ENCODE data around the gene STAC.
"Not testable (repeated sequence)": the region's sequence is repeated elsewhere in the genome, so short reads cannot be mapped to it uniquely, and the experiment has no call there.

Gene STAC

DNA sequence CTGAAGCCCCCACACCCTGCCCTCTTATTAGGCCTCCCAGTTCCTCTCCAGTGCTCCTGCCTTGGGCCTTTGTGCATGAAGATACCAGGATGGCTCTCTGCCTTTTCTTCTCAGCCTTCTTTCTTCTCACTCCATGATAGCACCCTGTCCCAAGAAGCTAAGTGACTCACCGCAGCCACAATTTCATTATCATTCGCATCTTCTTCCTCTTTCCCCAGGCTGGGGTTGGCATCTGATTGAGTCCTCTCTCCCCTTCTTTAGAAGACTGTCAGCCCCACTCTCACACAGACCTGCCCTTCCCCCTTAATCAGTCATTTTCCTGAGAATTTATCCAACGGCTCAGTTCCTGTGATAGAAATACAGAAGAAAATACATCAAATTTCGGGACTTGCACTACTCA, 102.0 kb downstream of the STAC start:
- no peak for DNase-seq

DNA sequence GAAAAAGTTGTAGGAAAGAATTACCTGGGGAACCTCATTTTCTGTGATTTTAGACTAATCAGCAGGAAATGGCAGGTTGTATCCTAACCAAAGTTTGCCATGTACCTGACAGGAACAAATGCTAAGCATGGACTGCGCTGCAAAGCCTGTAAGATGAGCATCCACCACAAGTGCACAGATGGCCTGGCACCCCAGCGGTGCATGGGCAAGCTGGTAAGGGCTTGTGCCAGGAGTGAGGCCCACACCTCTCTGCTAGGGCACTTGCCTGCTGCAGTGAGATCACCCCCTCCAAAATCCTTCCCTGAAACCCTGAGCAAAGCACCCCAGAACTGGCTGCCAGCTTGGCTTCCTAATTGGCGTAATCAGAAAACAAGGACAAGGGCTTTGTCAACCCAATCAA, 102.6 kb downstream of the STAC start:
- DNase-seq, result no peak

DNA sequence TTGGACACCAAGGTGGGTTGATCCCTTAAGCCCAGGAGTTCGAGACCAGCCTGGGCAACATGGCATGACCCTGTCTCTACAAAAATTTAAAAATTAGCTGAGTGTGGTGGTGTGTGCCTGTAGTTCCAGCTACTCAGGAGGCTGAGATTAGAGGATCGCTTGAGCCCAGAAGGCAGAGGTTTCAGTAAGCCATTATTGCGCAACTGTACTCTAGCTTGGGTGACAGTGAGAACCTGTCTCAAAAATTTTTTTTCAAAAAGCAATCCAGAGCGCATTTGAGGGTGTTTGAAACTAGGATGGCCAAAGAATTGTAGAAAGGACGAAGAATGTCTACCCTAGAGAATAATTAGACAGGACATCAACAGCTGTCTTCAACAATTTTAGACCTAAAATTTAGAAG, 103.4 kb downstream of the STAC start:
- DNase-seq, result no peak

DNA sequence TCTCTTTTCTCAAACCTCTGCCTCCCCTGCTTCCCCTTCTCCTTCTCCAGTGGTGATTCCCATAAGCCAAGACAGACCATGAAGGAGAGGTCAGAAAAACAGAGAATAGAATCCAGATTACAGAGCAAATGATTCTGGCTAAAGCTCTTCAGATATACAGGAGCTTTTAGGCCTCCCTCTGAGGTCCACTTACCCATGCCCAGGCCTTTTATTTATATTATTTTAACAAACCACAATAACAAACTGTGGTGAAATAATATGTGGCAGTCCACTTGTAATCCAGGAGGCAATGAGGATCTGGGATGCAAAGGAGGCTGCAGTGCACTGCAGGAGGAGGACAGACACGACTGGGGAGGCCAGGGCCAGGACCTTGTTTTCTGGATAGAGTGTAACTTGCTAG, 104.1 kb downstream of the STAC start:
- DNase-seq, result no peak

DNA sequence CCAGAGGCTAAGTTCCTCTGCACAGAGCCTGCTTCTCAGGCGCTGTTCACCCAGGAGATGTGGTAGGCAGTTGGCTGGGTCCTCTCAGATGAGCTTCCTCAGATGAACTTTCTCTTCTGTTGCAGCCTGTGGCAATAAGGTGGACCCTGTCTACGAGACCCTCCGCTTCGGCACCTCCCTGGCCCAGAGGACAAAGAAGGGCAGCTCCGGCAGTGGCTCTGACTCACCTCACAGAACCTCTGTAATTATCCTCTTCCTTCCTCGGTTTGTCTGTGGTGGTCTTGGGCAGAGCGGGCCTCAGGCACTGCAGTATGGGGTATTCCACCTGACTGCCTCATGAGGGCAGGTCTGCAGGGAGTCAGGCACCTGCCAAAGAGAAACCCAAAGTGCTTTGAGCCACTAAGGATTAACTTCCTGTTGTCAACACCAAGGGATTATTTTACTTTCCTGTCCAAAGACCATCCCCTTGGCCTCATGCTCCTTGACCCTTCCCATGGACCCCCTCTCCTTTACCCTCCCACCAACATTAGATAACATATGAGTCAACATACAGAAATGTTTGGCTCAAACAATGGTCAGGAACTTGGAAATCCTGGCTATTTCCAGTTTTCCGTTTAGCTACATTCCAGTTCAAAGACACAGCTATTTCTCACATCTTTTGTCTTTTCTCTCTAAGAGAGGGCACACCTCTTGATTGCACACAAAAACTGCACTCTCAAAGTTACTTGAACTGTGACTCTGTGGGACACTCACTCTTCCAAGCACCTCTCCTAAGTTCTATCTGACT, 105.9 kb downstream of the STAC start:
- DNase-seq, result no peak

DNA sequence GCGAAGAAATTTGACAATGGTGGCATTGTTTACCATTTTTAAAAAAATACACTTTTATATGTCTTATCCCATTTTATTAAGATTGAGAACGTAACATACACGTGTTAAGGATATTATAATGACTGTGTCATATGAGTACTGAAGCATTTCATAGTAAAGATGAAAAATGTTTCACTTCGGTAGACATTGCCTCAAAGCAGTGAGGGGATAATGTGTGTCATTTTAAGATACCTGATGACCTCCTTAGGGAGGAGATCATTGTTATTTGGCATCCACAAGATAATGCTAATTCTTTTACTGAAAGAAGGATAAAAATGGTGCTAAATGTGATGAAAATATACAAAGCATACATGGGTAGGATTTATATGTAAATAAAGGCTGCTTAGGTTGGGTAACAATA, 107.3 kb downstream of the STAC start:
- DNase-seq, result no peak

DNA sequence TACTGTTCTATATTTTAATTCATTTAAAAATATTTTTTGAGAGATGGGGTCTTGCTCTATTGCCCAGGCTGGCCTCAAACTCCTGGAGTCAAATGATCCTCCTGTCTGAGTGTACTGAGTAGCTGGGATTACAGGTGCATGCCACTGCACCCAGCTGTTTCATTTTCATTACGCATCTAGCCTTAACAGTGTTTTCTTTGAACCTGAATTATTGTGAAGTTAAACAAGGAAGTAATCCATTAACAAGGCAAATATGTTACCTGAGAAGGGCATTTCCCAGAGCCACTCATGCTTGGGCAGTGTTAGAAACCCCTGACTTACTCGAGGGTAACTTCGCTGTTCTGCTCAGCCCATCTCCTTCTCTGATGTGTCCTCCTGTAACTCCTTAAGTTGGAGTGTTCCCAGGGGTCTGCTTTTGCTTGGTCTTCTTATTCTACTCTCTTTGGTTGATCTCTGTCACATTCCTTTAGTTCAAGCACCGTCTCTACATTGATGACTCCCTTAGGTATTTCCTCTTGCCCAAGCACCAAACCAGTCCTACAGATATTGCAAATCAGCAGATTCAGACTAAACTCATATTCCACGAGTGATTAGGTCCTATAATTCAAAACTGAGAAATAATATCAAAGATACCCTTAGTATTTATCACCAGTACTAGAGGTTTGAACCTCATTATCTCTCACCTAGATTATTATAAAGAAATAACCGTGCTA, 107.9 kb downstream of the STAC start:
- no peak for DNase-seq

DNA sequence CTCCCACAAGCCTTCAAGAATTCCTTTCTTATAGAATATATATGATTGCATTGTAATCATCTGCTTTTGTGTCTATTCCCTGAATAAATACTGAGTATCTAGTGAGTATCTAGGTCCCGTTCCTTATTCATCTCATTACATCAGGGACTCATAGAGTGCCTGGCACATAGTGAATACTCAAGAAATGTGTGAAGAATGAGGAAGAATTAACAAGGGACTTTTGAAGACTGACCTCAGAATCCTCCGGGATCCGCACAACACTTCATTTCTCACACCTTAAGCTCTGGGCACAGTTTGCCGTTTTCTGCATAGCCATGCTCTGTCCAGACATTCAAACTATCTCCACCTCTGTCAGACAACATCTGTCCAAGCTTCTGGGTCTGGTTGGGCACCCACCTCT, 108.8 kb downstream of the STAC start:
- no peak for DNase-seq

DNA sequence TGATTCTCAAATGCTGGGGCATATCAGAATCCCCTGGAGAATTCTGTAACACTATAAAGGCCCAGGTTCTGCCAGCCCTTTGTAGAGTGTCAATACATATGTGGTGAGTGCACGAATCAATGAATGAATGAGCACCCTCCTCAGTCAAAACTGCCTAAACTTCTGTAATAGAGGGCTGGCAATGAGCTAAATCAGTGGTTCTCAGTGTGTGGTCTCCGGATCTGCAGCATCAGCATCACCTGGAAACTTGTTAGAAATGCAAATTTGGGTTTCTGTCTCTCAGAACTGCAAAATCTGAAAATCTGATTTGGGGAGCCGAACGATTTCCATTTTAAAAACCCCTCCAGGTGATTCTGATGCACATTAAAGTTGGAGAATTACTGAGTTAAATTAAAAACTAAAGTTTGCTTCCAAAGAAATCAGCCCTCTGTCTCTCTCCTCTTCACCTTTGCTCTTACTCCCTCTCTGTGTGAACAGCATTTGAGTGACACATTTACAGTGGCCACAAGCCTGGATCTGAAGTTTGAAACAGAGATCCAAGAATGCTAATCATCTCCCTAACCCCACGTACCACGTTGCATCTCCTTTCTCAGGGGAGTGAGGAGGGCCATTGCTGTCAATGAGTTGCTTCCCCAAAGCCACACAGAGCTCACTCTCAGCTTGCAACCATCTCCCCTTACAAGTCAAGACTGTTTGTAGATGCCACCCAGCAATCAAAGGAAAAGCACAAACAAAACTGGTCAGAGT, 109.5 kb downstream of the STAC start:
- no peak for DNase-seq

DNA sequence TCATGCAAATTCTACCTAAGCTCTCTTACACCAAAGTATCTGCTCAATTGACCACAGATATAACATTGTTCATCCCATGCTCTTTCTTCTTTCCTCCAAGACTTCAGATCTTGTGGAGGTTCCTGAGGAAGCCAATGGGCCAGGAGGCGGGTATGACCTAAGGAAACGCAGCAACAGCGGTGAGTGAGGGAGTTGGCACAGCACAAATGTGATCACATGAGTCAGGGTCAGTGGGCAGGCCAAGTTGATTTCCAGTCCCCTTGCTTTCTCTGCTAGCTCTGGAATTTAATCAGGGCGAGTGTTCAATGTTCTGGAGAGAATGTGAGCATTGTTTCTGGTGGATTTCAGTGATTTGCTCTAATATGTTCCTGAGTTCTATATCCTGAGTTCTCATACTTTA, 112.7 kb downstream of the STAC start:
- no peak for DNase-seq

DNA sequence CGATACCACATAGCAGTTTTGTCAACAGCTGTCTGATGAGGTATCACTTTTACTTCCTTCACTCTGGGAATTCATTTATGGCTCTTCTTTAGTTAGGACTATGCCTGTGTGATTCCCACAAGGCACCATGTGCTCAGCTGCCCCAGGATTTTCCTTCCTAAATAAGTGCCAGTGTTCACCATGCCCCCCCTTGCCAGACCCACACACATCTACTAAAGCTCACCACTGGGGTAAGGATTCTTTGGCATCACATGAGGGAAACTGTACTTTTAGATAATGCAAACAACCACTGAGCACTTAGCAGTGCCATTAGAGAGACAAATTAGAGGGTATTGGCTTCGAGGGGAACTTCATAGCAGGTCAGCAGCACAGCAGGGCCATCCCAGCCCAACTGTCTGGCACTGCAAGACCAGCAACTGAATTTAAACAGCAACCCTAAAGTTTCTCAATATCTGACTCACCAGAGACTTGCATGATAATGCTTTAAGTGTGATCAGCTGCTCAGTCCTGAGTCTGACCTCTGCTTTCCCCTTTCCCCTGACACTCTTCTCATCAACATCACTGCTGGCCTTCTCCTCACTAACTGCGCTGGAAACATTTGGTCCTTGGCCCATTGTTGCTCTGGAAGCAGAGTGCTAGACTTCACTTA, 114.3 kb downstream of the STAC start:
- no peak for DNase-seq

DNA sequence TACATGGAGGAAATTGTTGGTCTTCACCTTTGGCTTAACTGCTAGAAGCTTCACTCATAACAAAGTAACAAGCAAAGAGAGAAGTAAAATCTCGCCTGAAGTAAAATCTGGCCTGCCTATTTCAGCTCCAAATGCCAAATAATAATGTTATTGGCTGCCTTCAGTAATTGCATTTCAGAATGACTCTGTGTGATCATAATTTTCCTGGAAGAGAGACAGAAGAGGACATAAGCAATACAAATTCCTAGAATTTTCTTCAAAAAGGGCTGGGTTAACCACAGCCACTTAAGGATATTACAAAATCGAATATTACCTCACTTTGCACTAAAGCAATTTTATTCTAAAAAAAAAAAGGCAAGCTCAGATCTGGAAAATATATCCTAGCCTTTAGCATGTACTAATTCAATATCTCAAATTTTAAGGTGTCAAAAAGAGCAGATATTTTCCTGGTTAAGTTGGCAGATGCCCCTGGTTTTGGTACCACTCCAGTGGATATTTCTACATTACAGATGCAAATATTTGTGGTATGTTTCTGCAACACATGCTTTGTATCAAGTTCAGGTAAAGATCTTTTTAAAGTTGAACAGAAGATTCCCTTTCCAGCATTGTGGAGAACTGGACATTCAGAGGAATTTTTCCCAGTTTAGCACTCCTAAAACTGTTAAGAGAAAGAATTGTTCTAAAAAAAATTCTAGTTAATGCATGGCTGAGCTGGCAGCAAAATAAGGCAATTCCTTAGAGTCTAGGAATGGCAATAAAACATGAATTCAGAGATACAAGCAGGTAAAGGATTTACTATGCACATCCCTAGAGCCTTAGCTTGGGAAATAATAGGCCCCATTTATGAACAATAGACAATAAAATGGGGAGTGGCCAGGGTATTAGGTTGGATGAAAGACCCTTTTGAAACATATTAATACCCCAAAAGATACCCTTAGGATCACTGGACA, 116.7 kb downstream of the STAC start:
- DNase-seq, result no peak

DNA sequence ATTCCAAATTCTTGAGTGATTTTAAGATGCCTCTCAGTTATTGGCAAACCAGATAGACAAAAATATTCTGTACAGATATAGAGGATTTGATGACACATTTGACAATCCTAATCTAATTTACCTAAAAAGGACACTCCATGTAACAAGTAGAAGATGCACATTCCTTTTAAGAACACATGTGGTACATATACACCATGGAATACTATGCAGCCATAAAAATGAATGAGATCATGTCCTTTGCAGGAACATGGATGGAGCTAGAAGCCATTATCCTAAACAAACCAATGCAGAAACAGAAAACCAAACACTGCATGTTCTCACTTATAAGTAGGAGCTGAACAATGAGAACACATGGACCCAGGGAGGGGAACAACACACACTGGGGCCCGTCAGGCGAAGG, 119.7 kb downstream of the STAC start:
- not testable (repeated sequence) for DNase-seq

DNA sequence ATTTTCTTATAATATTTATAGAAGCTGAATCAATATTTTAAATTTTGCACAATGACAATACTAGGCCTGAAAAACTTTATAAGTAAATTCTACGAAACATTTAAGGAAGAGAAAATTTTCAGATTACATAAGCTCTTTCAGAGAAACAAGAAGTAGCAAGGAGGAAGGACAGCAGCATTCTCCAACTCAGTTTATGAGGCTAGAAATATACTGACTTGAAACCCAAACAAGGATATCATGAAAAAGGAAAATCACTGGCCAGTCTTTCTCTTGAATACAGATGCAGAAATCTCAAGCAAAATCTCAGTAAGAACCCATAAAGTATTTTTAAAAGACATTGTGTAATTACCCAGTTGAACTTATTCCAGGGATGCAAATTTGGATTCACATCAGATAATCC, 121.3 kb downstream of the STAC start:
- no peak for DNase-seq

DNA sequence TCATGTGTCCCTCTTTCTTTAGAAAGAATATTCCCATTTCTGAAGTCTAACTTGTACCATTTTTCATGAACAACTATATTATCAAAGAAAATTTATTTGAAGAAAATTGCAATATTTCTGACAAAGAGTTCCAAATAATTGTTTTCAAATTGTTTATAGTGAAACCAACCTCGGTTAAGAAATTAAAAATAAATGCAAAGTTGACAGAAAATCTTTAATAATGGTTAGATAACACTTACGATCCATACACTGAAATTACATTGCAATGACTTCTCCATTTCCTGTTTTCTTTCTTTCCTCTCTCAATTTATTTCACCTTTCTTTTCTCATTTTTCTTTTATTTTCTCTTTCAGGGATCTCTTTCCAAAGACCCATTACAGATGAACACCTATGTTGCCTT, 125.1 kb downstream of the STAC start:
- DNase-seq, result no peak

DNA sequence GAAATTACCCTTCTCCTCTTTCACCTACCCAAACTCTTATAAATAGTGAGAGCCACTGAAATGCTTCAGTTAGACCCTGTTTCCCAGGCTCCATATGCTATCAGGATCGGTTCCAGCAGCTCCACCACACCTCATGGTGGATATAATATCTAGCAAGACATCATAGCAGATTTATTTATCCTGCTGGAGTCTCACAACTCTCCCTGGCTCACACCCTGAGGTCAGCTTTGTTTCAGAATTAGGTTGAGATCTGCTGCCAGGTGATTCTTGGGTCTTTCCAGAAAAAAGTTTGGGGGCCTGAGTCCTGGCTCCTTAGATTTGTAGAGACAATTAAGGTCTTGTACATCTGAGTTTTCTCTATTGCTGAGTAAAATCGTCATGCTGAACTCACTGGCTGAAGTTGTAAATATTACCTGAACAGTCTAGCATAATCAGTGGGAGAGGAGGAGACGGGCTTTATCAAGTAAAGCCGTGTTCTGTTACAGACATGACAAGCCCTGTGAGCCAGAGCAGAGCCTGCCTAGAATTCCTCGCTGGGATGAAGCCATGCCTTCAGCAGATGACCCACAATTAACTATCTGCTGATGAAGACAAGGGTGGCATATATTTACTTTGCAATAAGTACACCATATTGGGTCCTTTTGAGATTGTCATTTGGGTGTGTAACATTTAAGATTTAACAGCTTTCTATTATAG, 131.6 kb downstream of the STAC start:
- no peak for DNase-seq

DNA sequence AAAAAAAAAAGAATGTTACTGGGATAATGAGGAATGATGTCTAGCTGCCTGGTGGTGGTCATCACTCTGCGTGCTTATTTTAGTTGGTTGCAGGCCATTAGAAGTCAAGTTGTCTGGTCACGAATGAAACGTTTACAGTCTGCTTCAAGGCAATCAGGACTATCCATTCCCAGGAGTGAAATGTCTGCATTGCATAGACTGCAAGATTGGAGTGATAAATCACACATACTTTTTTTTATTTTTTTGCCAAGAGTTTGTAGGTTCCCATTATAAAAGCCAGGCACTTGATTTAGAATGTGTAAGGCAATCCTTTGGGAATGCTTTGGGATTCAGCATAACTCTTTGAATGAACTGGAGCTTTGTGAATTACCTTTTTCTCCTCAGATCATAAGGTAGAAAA, 132.3 kb downstream of the STAC start:
- no peak for DNase-seq

DNA sequence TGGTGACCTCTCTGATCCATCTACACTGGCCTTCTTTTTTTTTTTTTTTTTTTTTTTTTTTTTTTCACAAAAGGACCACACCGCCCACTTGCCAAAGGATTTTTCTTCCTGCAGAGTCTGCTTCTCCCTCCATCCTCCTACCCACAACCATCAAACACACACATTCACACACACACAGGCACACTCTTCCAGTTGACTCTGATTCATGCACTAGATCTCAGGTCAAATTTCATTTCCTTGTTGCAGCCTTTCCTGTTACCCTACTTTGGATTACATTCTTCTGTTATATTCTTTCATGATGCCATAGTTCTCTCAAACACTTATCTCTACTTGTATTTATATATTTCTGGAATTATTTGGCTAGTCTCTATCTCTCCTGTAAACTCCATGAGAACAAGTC, 133.9 kb downstream of the STAC start:
- no peak for DNase-seq

DNA sequence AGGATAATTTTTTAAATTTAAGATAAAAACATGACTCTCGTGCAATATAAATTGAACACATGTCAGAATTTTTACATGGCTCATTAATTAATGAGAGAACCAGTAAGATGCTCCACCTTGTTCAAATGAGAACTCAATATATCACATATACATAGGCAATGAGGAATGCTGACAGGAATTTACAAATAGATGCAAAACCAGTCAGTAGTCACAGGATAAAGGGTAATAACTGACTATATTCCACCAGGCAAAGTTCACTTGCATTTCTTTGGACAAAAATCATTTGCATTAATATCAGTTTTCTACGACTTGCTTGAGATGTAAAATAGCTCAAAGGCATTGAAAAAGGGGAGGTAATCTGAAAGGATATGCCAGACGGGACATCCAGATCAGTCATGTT, 139.4 kb downstream of the STAC start:
- DNase-seq, result no peak

DNA sequence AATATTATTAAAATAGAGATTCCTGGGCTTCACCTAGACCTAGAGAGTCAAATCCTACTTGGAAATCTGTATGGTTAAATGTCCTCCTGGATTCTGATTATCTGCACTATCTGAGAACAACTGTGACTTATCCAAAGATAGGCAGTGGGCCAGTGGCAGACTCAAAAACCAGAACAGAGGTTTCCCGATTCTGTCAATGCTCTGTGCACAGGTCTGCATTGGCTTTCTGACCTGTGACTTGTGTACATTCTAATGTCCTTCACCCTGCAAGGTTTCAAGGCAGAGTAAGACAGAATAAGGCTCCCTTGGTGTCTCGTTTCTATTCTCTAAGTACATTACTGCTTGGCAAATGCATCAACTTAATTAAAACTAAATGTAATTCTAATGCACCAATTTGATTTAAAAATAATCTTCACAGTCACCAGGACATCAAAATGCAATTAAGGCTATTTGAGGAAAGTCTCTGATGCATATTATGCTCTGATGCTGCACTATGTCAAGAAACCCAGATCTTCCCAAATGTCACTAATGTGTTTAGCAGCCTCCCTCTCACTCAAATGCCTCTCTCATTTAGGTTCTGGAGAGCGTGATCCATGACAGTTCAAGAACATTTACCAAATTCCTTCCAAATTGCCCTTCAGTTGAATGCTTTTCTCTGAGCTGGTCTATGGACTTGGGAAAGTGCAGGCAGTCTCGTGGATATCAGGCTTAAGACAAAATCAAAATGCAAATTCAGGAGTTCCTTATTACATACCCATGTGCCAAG, 140.1 kb downstream of the STAC start:
- no peak for DNase-seq

DNA sequence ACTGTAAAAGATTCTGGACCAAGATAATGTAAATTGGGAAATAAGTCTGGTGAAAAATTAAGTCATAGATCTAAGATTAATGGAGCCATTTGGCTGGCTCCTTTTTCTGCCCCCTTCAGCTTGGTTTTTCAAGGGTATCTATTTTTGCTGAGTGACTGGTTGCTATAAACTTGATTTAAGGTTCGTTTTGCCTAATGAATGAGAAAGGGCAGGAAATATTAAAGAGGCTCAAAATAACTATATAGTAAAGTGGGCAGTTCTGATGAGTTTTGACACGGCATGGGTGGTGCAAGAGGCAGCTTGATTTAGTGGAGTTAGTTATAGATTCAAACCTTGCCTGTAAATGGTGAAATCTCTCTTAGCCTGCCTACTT, 140.7 kb downstream of the STAC start:
- no peak for DNase-seq
